GM12878 (cell line): ENCODE results near the gene SRRM3. TPM values are rescaled to one million over a fixed set of nuclear protein-coding genes. Genes with fewer than 3 reads are reported as not detected.

ENCODE experiments used
- ATF2 ChIP-seq: IDR thresholded peaks from 2 replicates; pipeline ENCODE4 v1.6.1; 2012; ENCODE audit warnings: low read length, inconsistent platforms
- BCL3 ChIP-seq: IDR thresholded peaks from 2 replicates; pipeline ENCODE4 v1.6.1; 2011; ENCODE audit warnings: borderline replicate concordance, low read depth, mild to moderate bottlenecking, moderate library complexity, low read length; ENCODE audit not compliant: insufficient read depth, poor library complexity, severe bottlenecking
- BMI1 ChIP-seq: fragments of 450-650 bp; IDR thresholded peaks from 2 replicates; pipeline ENCODE4 v1.6.1; 2016; ENCODE audit warnings: mild to moderate bottlenecking, moderate library complexity, borderline replicate concordance
- DPF2 ChIP-seq: fragments of 450-650 bp; IDR thresholded peaks from 2 replicates; pipeline ENCODE4 v1.6.1; 2017; ENCODE audit warnings: mild to moderate bottlenecking
- GATAD2B ChIP-seq: fragments of 450-650 bp; conservative IDR thresholded peaks from 2 replicates; pipeline ENCODE4 v1.6.1; 2017; ENCODE audit warnings: low read depth, mild to moderate bottlenecking, moderate library complexity
- PBX3 ChIP-seq: IDR thresholded peaks from 2 replicates; pipeline ENCODE4 v1.6.1; 2011; ENCODE audit warnings: mild to moderate bottlenecking, low read depth, low read length, moderate library complexity; ENCODE audit not compliant: insufficient replicate concordance
- PKNOX1 ChIP-seq: fragments of 450-650 bp; IDR thresholded peaks from 2 replicates; pipeline ENCODE4 v1.6.1; 2016; ENCODE audit warnings: mild to moderate bottlenecking
- RAD51 ChIP-seq: fragments of 450-650 bp; IDR thresholded peaks from 2 replicates; pipeline ENCODE4 v1.6.1; 2016; ENCODE audit warnings: moderate library complexity, mild to moderate bottlenecking, inconsistent platforms
- SUPT20H ChIP-seq: IDR thresholded peaks from 2 replicates; pipeline ENCODE4 v1.6.1; 2011; ENCODE audit warnings: low read depth, mild to moderate bottlenecking, low read length, moderate library complexity, borderline replicate concordance; ENCODE audit not compliant: control insufficient read depth
- TAF1 ChIP-seq: IDR thresholded peaks from 2 replicates; pipeline ENCODE4 v1.6.1; 2011; ENCODE audit warnings: mild to moderate bottlenecking, low read depth, low read length, borderline replicate concordance
- TARDBP ChIP-seq: IDR thresholded peaks from 2 replicates; pipeline ENCODE4 v1.6.1; 2016; ENCODE audit warnings: borderline replicate concordance
- ZNF217 ChIP-seq: fragments of 450-650 bp; IDR thresholded peaks from 2 replicates; pipeline ENCODE4 v1.6.1; 2017; ENCODE audit warnings: antibody characterized with exemption, mild to moderate bottlenecking
- polyA plus RNA-seq, 11 experiments: library from polyadenylated mRNA; depleted of rRNA in 4 of 11; unstranded in 6 of 11; stranded (reverse) in 5 of 11; fragments of >200 nt; fragmentation: Nextera tagmentation in 4 of 11; fragmentation: Illumina TruSeq in 1 of 11; extraction: Ambion mirVana in 4 of 11; extraction: Trizol in 1 of 11; gene quantifications; 1 replicate in 1 of 11; 2 replicates in 10 of 11; pipeline versions ENCODE4 v1.2.1 to v1.2.3, GENCODE V29; 2011 to 2016; ENCODE audit warnings: inconsistent platforms in 2 of 11, missing spikeins in 2 of 11, low read depth in 1 of 11
- total RNA-seq, 4 experiments: library from RNA; depleted of rRNA in 3 of 4; stranded (reverse); fragments of >200 nt in 3 of 4; fragmentation: Illumina TruSeq in 1 of 4; extraction: Trizol in 1 of 4; gene quantifications; 2 replicates each; pipeline versions ENCODE4 v1.2.1 to v1.2.3, GENCODE V29; 2013 to 2021
- TF ChIP-seq, protein P1 (sequence below): IDR thresholded peaks from 2 replicates; pipeline ENCODE4 v1.6.1; 2012; ENCODE audit warnings: improper control_type of control experiment, low read depth, low read length; ENCODE audit not compliant: insufficient replicate concordance
- TF ChIP-seq, protein P2 (sequence below): fragments of 450-650 bp; IDR thresholded peaks from 2 replicates; pipeline ENCODE4 v1.6.1; 2017; ENCODE audit warnings: mild to moderate bottlenecking, moderate library complexity

SRRM3 gene
- total and polyA plus RNA-seq, 10 of the 15 experiments (the other 5 are each of a cell fraction or from before 2014, with no cell fraction given), result 0.03 to 0.15 (median 0.05) TPM; not detected in 6

- TF ChIP-seq TARDBP (no peak), PKNOX1 (peak; percentile 34; the same call in 1 of the 2 replicates), ATF2 (no peak), RAD51 (no peak), TAF1 (peak; percentile 72; the same call in 1 of the 2 replicates), BCL3 (no peak), GATAD2B (no peak), ZNF217 (no peak), BMI1 (no peak), SUPT20H (no peak), PBX3 (no peak), DPF2 (no peak)
- TF ChIP-seq, protein P1, sequence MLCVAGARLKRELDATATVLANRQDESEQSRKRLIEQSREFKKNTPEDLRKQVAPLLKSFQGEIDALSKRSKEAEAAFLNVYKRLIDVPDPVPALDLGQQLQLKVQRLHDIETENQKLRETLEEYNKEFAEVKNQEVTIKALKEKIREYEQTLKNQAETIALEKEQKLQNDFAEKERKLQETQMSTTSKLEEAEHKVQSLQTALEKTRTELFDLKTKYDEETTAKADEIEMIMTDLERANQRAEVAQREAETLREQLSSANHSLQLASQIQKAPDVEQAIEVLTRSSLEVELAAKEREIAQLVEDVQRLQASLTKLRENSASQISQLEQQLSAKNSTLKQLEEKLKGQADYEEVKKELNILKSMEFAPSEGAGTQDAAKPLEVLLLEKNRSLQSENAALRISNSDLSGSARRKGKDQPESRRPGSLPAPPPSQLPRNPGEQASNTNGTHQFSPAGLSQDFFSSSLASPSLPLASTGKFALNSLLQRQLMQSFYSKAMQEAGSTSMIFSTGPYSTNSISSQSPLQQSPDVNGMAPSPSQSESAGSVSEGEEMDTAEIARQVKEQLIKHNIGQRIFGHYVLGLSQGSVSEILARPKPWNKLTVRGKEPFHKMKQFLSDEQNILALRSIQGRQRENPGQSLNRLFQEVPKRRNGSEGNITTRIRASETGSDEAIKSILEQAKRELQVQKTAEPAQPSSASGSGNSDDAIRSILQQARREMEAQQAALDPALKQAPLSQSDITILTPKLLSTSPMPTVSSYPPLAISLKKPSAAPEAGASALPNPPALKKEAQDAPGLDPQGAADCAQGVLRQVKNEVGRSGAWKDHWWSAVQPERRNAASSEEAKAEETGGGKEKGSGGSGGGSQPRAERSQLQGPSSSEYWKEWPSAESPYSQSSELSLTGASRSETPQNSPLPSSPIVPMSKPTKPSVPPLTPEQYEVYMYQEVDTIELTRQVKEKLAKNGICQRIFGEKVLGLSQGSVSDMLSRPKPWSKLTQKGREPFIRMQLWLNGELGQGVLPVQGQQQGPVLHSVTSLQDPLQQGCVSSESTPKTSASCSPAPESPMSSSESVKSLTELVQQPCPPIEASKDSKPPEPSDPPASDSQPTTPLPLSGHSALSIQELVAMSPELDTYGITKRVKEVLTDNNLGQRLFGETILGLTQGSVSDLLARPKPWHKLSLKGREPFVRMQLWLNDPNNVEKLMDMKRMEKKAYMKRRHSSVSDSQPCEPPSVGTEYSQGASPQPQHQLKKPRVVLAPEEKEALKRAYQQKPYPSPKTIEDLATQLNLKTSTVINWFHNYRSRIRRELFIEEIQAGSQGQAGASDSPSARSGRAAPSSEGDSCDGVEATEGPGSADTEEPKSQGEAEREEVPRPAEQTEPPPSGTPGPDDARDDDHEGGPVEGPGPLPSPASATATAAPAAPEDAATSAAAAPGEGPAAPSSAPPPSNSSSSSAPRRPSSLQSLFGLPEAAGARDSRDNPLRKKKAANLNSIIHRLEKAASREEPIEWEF, result no peak
- TF ChIP-seq, protein P2, sequence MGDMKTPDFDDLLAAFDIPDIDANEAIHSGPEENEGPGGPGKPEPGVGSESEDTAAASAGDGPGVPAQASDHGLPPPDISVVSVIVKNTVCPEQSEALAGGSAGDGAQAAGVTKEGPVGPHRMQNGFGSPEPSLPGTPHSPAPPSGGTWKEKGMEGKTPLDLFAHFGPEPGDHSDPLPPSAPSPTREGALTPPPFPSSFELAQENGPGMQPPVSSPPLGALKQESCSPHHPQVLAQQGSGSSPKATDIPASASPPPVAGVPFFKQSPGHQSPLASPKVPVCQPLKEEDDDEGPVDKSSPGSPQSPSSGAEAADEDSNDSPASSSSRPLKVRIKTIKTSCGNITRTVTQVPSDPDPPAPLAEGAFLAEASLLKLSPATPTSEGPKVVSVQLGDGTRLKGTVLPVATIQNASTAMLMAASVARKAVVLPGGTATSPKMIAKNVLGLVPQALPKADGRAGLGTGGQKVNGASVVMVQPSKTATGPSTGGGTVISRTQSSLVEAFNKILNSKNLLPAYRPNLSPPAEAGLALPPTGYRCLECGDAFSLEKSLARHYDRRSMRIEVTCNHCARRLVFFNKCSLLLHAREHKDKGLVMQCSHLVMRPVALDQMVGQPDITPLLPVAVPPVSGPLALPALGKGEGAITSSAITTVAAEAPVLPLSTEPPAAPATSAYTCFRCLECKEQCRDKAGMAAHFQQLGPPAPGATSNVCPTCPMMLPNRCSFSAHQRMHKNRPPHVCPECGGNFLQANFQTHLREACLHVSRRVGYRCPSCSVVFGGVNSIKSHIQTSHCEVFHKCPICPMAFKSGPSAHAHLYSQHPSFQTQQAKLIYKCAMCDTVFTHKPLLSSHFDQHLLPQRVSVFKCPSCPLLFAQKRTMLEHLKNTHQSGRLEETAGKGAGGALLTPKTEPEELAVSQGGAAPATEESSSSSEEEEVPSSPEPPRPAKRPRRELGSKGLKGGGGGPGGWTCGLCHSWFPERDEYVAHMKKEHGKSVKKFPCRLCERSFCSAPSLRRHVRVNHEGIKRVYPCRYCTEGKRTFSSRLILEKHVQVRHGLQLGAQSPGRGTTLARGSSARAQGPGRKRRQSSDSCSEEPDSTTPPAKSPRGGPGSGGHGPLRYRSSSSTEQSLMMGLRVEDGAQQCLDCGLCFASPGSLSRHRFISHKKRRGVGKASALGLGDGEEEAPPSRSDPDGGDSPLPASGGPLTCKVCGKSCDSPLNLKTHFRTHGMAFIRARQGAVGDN, result no peak
Measured at GRCh38 chr7:76317782-76318487, 116.2 kb downstream of the SRRM3 start (continued).
